GM18951 (cell line): ENCODE results near the gene MYL12B.
"Not testable (repeated sequence)": the region's sequence is repeated elsewhere in the genome, so short reads cannot be mapped to it uniquely, and the experiment has no call there.

ENCODE experiments used
- POLR2A ChIP-seq: IDR thresholded peaks from 4 replicates; pipeline ENCODE4 v1.6.1; 2011; ENCODE audit warnings: mild to moderate bottlenecking; ENCODE audit not compliant: insufficient read length, insufficient read depth; ENCODE audit errors: extremely low read depth
- in situ Hi-C: fragments of 300-500 bp; cut with MboI; formaldehyde crosslinking; loops from one replicate; pipeline ENCODE4 v1.12.0; 2022; ENCODE audit warnings: low sequenced_read_pairs, mixed read lengths, inconsistent platforms; ENCODE audit not compliant: unreplicated experiment

Gene MYL12B

DNA sequence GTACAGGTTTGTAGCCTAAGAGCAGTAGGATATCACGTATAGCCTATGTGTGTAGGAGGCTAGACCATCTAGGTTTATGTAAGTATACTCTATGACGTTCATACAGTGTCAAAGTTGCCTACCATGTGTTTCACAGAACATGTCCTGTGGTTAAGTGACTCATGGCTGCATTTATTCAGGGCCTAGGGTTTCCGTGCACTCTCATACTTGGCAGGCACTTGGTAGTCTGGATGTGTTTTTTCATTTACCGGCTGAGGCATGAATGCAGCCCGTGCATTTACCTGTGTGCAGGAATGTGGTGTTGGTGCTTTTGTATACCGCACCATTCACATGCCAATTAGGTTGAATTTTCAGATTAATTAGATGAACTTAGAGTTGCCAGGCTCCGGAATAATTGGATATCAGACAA is 43.4 kb downstream of the MYL12B start:
- no peak for TF ChIP-seq POLR2A
- in situ Hi-C loops = no loop called here

DNA sequence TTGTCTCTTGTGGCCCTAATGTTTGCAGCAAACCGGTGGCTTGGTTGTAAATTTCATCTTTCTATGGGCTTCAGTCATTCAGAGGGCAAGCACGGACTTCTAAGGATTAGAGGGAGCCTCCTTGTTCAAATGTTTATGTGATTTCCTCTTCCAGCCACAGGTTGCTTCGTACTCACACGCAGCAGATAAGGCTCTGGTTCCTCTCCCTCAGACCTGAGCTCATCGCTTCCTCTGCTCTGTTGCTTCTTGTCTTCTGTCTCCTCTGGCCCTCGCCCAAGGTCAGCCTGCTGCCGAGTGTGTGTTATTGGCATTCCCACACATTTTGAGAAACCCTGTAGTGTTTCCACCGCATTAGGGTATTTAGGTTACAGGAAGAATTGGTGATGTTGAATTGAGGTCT is 44.0 kb downstream of the MYL12B start:
- in situ Hi-C loops = no loop called here
- no peak for TF ChIP-seq POLR2A

DNA sequence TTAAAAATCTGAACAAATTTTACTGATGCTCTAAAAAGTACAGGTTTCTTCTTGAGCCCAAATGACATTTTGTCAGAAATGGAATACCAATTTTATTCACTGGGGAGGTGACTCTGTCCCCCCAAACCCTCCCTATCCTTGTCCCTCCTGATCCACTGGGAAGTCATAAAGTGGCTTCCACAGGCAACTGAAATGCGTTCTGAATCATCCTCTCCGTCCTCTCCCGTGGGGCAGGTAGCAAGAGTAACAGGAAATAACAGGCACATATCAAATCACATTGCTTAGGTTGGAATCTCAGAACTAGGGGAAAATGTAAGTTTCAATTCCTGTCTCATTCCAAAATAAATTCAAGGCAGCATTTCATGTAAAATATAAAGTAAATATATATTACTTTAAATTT is 44.5 kb downstream of the MYL12B start:
- no peak for TF ChIP-seq POLR2A
- in situ Hi-C loops = no loop called here

DNA sequence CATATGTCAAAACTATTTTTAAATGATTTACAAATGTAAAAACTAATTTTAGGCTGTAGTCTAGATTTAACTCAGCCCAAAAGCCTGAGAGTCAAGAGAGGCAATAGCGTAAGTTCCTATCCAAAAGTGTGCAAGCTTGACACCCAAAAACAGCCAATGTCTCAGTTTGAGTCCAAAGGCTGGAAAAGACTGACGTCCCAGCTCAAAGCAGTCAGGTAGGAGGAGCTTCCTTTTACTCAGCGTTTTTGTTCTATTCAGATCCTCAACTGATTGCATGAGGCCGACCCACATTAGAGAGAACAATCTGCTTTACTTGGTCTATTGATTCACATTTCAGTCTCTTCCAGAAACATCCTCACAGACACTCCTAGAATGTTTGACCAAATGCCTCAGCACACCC is 51.8 kb downstream of the MYL12B start:
- TF ChIP-seq POLR2A = no peak
- in situ Hi-C loops = no loop called here

DNA sequence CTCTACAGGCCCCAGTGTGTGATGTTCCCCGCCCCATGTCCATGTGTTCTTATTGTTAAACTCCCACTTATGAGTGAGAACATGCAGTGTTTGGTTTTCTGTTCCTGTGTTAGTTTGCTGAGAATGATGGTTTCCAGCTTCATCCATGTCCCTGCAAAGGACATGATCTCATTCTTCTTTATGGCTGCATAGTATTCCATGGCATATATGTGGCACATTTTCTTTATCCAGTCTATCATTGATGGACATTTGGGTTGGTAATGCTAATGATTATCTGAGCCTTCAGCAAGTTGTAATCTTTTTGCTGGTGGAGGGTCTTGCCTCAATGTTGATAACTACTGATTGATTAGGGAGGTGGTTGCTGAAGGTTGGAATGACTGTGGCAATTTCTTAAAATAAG is 53.4 kb downstream of the MYL12B start:
- in situ Hi-C loops = not testable (repeated sequence)

DNA sequence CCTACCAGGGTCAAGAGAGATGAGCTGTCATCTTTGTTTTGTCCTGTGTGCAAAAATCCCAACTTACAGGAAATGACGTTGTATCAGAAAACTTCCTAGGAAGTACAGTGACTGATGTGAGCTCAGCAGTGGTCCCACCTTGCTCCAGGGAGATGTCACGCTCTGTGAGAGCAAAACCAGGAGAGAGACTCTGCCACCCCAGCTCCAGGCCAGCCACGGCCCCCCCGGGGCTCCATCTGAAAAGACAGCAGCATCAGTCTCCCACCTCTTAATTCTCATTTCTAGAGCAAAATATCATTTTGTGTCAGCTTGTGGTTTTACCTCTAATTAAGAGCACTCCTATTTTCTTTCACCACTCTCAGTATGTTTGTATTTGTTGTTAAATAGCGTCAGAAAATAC is 57.5 kb downstream of the MYL12B start:
- TF ChIP-seq POLR2A = no peak
- in situ Hi-C loops = no loop called here

DNA sequence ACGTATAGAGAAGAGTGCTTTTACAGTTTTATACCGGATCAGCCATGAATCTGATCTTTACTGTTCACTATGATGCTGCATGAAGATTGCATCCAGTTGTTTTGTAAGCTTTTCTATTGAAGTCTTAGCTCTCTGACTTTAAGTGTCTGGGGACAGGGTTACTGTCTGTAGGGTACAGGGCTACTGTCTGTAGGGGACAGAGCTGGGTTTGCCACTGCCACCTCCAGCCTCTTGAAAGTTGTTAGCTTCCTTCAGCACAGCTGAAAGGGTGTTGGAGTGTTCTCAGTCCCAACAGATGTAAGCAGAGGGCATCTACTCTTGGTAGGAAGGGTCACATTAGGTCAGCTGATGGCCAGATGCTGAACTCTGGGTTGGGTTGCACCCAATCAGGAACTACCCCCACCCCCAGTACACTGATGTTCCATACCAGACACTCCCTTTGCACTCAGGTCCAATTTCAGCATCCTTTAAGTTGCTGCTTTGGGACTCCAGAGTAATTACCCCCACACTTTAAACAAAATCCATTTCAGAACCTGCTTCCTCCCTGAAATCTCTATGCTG is 58.0 kb downstream of the MYL12B start:
- in situ Hi-C loops = no loop called here
- no peak for TF ChIP-seq POLR2A

DNA sequence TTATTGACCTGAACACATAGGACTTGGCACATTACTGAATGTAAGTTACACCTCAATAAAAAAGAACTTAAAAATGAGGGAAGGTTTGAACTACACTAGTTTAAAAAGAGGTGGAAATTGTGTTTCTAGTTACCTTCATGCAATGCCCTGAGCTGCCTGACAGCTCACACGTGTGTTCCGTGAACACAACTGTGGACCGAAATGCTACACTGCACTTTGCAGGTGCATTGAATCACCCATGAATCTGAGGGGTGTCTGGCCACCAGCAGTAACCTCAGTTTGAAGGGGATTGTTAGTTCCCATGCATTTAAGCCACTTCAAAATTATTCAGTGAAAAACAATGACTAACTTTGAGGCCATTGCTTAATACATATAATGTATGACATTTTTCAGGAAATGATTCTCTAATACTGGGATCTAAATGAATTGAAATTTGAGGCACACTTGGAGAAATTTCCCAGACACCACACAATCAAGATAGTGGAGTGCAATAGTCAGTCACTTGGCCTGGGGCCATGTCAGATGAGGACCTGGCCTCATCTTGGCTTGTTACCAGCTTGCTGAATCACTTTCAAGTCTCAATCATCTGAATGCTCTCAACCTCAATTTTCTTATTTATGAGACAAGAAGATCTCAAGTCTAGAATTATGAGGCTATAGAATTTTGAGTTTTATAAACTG is 59.3 kb downstream of the MYL12B start:
- in situ Hi-C loops = no loop called here

DNA sequence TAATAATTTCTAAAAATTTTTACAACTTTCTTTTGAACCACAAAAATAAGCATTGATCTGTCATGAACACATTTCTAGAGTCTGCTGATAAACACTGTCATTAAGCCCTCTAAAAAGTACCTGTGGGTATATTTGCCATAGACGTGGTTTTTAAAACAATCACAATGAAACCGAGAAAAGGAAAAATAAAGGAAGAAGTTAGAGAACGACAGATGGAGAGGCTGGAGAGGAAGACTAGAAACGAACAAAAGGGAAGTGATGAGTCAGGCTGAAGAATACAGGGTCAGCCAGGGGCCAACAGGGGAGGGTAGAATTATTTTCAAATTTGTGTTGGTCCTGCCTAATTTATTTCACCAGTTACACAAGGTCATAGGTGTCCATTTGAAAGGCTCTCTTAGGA is 62.0 kb downstream of the MYL12B start:
- TF ChIP-seq POLR2A = no peak
- in situ Hi-C loops = no loop called here

More for the DNA sequence above, 59.3 kb downstream of the MYL12B start:
- TF ChIP-seq POLR2A = no peak
